ENCODE data around the gene PTGER1. TPM values are rescaled to one million over a fixed set of nuclear protein-coding genes. Genes with fewer than 3 reads are reported as not detected.

Gene PTGER1
- total RNA-seq, 2 experiments from 2014 or later = 0.23 TPM; not detected in 1

GRCh38 chr19:14433554-14434501 is 41.3 kb downstream of the PTGER1 start:
- DNase-seq (ENCODE audit: low spot score) = peak; percentile 59
- no peaks in the 10 kb centered on the region for H3K9me3 ChIP-seq (ENCODE audit: low read length)
- BruUV-seq (replicated peaks) = no TSS peak
- H3K79me2 ChIP-seq (ENCODE audit: insufficient read depth, low read depth, low read length) = peaks cover 31% of the 10 kb centered on the region; the same call in 1 of the 2 replicates
- H3K4me2 ChIP-seq (ENCODE audit: low read length) = peak overlapping the region; percentile 77
- CTCF ChIA-PET (ENCODE audit: unreplicated experiment) = interaction anchor here (0.6 kb wide), 1 partner anchor 54 kb away, joined by 3 read pairs; no protein-coding TSS in a partner anchor
- H4K20me1 ChIP-seq (ENCODE audit: insufficient read depth, low read length) = no peaks in the 10 kb centered on the region
- peaks cover 11% of the 10 kb centered on the region; the same call in 1 of the 2 replicates for H3K36me3 ChIP-seq (ENCODE audit: insufficient read depth, low read length)
- TF ChIP-seq, protein P1, sequence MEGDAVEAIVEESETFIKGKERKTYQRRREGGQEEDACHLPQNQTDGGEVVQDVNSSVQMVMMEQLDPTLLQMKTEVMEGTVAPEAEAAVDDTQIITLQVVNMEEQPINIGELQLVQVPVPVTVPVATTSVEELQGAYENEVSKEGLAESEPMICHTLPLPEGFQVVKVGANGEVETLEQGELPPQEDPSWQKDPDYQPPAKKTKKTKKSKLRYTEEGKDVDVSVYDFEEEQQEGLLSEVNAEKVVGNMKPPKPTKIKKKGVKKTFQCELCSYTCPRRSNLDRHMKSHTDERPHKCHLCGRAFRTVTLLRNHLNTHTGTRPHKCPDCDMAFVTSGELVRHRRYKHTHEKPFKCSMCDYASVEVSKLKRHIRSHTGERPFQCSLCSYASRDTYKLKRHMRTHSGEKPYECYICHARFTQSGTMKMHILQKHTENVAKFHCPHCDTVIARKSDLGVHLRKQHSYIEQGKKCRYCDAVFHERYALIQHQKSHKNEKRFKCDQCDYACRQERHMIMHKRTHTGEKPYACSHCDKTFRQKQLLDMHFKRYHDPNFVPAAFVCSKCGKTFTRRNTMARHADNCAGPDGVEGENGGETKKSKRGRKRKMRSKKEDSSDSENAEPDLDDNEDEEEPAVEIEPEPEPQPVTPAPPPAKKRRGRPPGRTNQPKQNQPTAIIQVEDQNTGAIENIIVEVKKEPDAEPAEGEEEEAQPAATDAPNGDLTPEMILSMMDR (conservative IDR thresholded peaks at IDR 0.05; ENCODE audit: low read length) = peak; percentile 25
- no peak for TF ChIP-seq EZH2phosphoT487 (IDR thresholded peaks at IDR 0.05; ENCODE audit: borderline replicate concordance, low read depth, low read length)
- H3K4me1 ChIP-seq (ENCODE audit: insufficient read depth, low read length, poor library complexity, severe bottlenecking) = peaks cover 47% of the 10 kb centered on the region
- POLR2A ChIA-PET = no interaction called here
- H3K27ac ChIP-seq (ENCODE audit: low read depth, low read length, poor library complexity, severe bottlenecking) = peak overlapping the region; percentile 60
- intact Hi-C loops (cut with micrococcal nuclease; ENCODE audit: unreplicated experiment) = loop anchor here (1.0 to 2.0 kb wide), 2 partner anchors 15 to 39 kb away; partner anchors contain the start of gene DDX39A
- no peaks in the 10 kb centered on the region for H3K9me2 ChIP-seq (ENCODE audit: insufficient read depth, low read length)
- H3K4me3 ChIP-seq (ENCODE audit: low read depth, low read length, poor library complexity, severe bottlenecking) = peak overlapping the region; percentile 90
- peak overlapping the region; percentile 61; the same call in 1 of the 2 replicates for H2AFZ ChIP-seq (ENCODE audit: low read length)

GRCh38 chr19:14432791-14433553 is 42.2 kb downstream of the PTGER1 start, which contains the start of gene PKN1:
Gene PKN1 (plus strand): TSS chr19:14433306. CDS start chr19:14433522, 216 bp downstream.
- no peaks in the 10 kb centered on the region for H3K9me2 ChIP-seq (ENCODE audit: insufficient read depth, low read length)
- intact Hi-C loops (cut with micrococcal nuclease; ENCODE audit: unreplicated experiment) = loop anchor here (1.0 to 2.0 kb wide), 2 partner anchors 14 to 40 kb away; partner anchors contain the start of gene DDX39A
- peak within 1 kb of the TSS; percentile 90 for H3K4me3 ChIP-seq (ENCODE audit: low read depth, low read length, poor library complexity, severe bottlenecking)
- ChIA-PET CTCF (ENCODE audit: unreplicated experiment) (interaction anchor here (0.6 to 1.2 kb wide), 3 partner anchors 9 to 54 kb away, joined by 3 to 4 read pairs (median 4); no protein-coding TSS in a partner anchor), POLR2A (interaction anchor here (0.7 to 0.9 kb wide), 3 partner anchors 12 to 341 kb away, joined by 3 to 6 read pairs (median 4); no protein-coding TSS in a partner anchor)
- peaks cover 23% of the 10 kb centered on the region; the same call in 1 of the 2 replicates for H3K79me2 ChIP-seq (ENCODE audit: insufficient read depth, low read depth, low read length)
- BruUV-seq (replicated peaks) = TSS peak; percentile 85
- H3K4me2 ChIP-seq (ENCODE audit: low read length) = peak within 1 kb of the TSS; percentile 97
- H2AFZ ChIP-seq (ENCODE audit: low read length) = peak within 1 kb of the TSS; percentile 84
- peaks cover 45% of the 10 kb centered on the region for H3K4me1 ChIP-seq (ENCODE audit: insufficient read depth, low read length, poor library complexity, severe bottlenecking)
- TF ChIP-seq, protein P1 (conservative IDR thresholded peaks at IDR 0.05; ENCODE audit: low read length) = no peak
- TF ChIP-seq EZH2phosphoT487 (IDR thresholded peaks at IDR 0.05; ENCODE audit: borderline replicate concordance, low read depth, low read length) = no peak
- H4K20me1 ChIP-seq (ENCODE audit: insufficient read depth, low read length) = no peaks in the 10 kb centered on the region
- H3K36me3 ChIP-seq (ENCODE audit: insufficient read depth, low read length) = peaks cover 11% of the 10 kb centered on the region; the same call in 1 of the 2 replicates
- peak within 1 kb of the TSS; percentile 60 for H3K27ac ChIP-seq (ENCODE audit: low read depth, low read length, poor library complexity, severe bottlenecking)
- peak; percentile 85 for DNase-seq (ENCODE audit: low spot score)
- H3K9me3 ChIP-seq (ENCODE audit: low read length) = no peaks in the 10 kb centered on the region
